H1 (cell line): Measurements from ENCODE around the gene MYOM3. TPM values are rescaled to one million over a fixed set of nuclear protein-coding genes. Genes with fewer than 3 reads are reported as not detected.
"Not testable (repeated sequence)": the region's sequence is repeated elsewhere in the genome, so short reads cannot be mapped to it uniquely, and the experiment has no call there.

ENCODE experiments used
- CTCF ChIA-PET: fragments of 300-600 bp; sonication (Branson Sonifier 250); formaldehyde crosslinking; loops from one replicate; lab custom pipeline; 2021; ENCODE audit not compliant: partially characterized antibody; lab: Charles Lee
- POLR2A ChIA-PET: fragments of 300-600 bp; sonication (Branson Sonifier 250); formaldehyde crosslinking; loops from one replicate; lab custom pipeline; 2021; ENCODE audit warnings: inconsistent platforms; ENCODE audit not compliant: partially characterized antibody; lab: Charles Lee
- DNase-seq, 2 experiments: peaks; one replicate each; pipeline versions ENCODE4 v3.0.0 to v3.0.0-alpha.2; 2010 to 2022; ENCODE audit warnings: low spot score in 2 of 2, low read depth in 1 of 2, mixed read lengths in 1 of 2
- FAIRE-seq: peaks from 2 replicates; lab custom pipeline; 2011; peaks lifted over from hg19 to GRCh38; lab: Jason Lieb, UNC
- H2AFZ ChIP-seq: 2 replicates; pipeline ENCODE4 v1.8.1; 2012; ENCODE audit warnings: low read length, inconsistent platforms
- H2AK5ac ChIP-seq: 2 replicates; pipeline ENCODE4 v1.6.1; 2013; ENCODE audit warnings: low read depth, low read length
- H2BK120ac ChIP-seq: replicated peaks from 2 replicates; pipeline ENCODE3; 2013; ENCODE audit warnings: low read depth, low read length, inconsistent platforms
- H2BK12ac ChIP-seq: 2 replicates; pipeline ENCODE4 v1.6.1; 2013; ENCODE audit warnings: low read depth, low read length
- H2BK15ac ChIP-seq: 2 replicates; pipeline ENCODE4 v1.6.1; 2013; ENCODE audit warnings: low read length
- H2BK20ac ChIP-seq: 2 replicates; pipeline ENCODE4 v1.6.1; 2013; ENCODE audit warnings: low read length
- H2BK5ac ChIP-seq: 2 replicates; pipeline ENCODE4 v1.6.1; 2013; ENCODE audit warnings: low read depth, low read length
- H3K14ac ChIP-seq: 2 replicates; pipeline ENCODE4 v1.6.1; 2013; ENCODE audit warnings: inconsistent platforms; ENCODE audit not compliant: insufficient read length
- H3K18ac ChIP-seq: 2 replicates; pipeline ENCODE4 v1.6.1; 2013; ENCODE audit warnings: low read length; ENCODE audit errors: extremely low read depth
- H3K23ac ChIP-seq: 2 replicates; pipeline ENCODE4 v1.6.1; 2013; ENCODE audit warnings: inconsistent platforms; ENCODE audit not compliant: insufficient read length
- H3K23me2 ChIP-seq: 2 replicates; pipeline ENCODE4 v1.6.1; 2013; ENCODE audit warnings: low read depth, low read length
- H3K27ac ChIP-seq: 2 replicates; pipeline ENCODE4 v1.6.1; 2011; ENCODE audit warnings: low read depth, low read length, inconsistent platforms
- H3K27me3 ChIP-seq, 4 experiments: replicated peaks in 1 of 4; 1 replicate in 1 of 4; 2 replicates in 3 of 4; pipeline versions ENCODE4 v1.6.1 to v1.8.1; 2011 to 2013; ENCODE audit warnings: low read length in 3 of 4, mild to moderate bottlenecking in 3 of 4, inconsistent platforms in 2 of 4, mixed read lengths in 2 of 4, moderate library complexity in 1 of 4; ENCODE audit not compliant: control insufficient read depth in 3 of 4, insufficient read depth in 3 of 4; ENCODE audit errors: extremely low read depth in 1 of 4
- H3K36me3 ChIP-seq, 4 experiments: 2 replicates each; pipeline versions ENCODE4 v1.6.1 to v1.8.1; 2011 to 2013; ENCODE audit warnings: mild to moderate bottlenecking in 4 of 4, low read length in 3 of 4, moderate library complexity in 2 of 4, control low read depth in 1 of 4, inconsistent platforms in 1 of 4; ENCODE audit not compliant: insufficient read depth in 4 of 4, control insufficient read depth in 2 of 4
- H3K4ac ChIP-seq: replicated peaks from 2 replicates; pipeline ENCODE3; 2013; ENCODE audit warnings: low read length, low read depth, mixed read lengths, inconsistent platforms; ENCODE audit not compliant: insufficient read length
- H3K4me1 ChIP-seq, 4 experiments: replicated peaks in 1 of 4; 1 replicate in 1 of 4; 2 replicates in 3 of 4; pipeline versions ENCODE4 v1.6.1 to v1.8.1; 2011 to 2013; ENCODE audit warnings: low read length in 3 of 4, inconsistent platforms in 2 of 4, mixed read lengths in 1 of 4; ENCODE audit not compliant: insufficient read depth in 4 of 4, control insufficient read depth in 3 of 4
- H3K4me2 ChIP-seq, 2 experiments: 2 replicates each; pipeline versions ENCODE4 v1.6.1 to v1.8.1; 2011 to 2013; ENCODE audit warnings: low read depth in 2 of 2, low read length in 2 of 2, control low read depth in 1 of 2, inconsistent platforms in 1 of 2, mild to moderate bottlenecking in 1 of 2; ENCODE audit not compliant: insufficient read depth in 1 of 2
- H3K4me3 ChIP-seq, 4 experiments: fragments of 200-600, 300-600 bp in 1 of 4; sonication (generic), shearing (Covaris generic), sonication (Bioruptor Twin) in 1 of 4; 2 replicates each; pipeline versions ENCODE4 v1.5.1 to v1.8.1; 2011 to 2016; ENCODE audit warnings: low read length in 4 of 4, low read depth in 3 of 4, control low read depth in 2 of 4, inconsistent platforms in 2 of 4, mild to moderate bottlenecking in 2 of 4, mixed read lengths in 1 of 4, moderate library complexity in 1 of 4; ENCODE audit not compliant: insufficient read depth in 2 of 4; ENCODE audit errors: extremely low read depth in 1 of 4
- H3K56ac ChIP-seq: replicated peaks from 2 replicates; pipeline ENCODE3; 2013; ENCODE audit warnings: low read depth, mild to moderate bottlenecking, mixed read lengths, low read length, inconsistent platforms; ENCODE audit not compliant: insufficient read length
- H3K79me1 ChIP-seq: 2 replicates; pipeline ENCODE4 v1.6.1; 2013; ENCODE audit warnings: low read depth, low read length, control low read depth
- H3K79me2 ChIP-seq, 2 experiments: 2 replicates each; pipeline versions ENCODE4 v1.6.1 to v1.8.1; 2012 to 2013; ENCODE audit warnings: low read length in 2 of 2, mild to moderate bottlenecking in 2 of 2, inconsistent platforms in 1 of 2; ENCODE audit not compliant: insufficient read depth in 2 of 2, control insufficient read depth in 1 of 2
- H3K9ac ChIP-seq, 4 experiments: replicated peaks in 1 of 4; 1 replicate in 1 of 4; 2 replicates in 3 of 4; pipeline versions ENCODE4 v1.6.1 to v1.8.1; 2011 to 2013; ENCODE audit warnings: low read depth in 3 of 4, low read length in 3 of 4, control low read depth in 2 of 4, mild to moderate bottlenecking in 2 of 4, moderate library complexity in 2 of 4, inconsistent platforms in 1 of 4; ENCODE audit errors: extremely low read depth in 1 of 4
- H3K9me3 ChIP-seq, 2 experiments: 2 replicates each; pipeline versions ENCODE4 v1.6.1 to v1.8.1; 2012 to 2013; ENCODE audit warnings: mild to moderate bottlenecking in 2 of 2, moderate library complexity in 2 of 2, control low read depth in 1 of 2, inconsistent platforms in 1 of 2, low read depth in 1 of 2, low read length in 1 of 2, mixed read lengths in 1 of 2; ENCODE audit not compliant: insufficient read depth in 2 of 2
- H4K20me1 ChIP-seq, 2 experiments: replicated peaks in 1 of 2; 2 replicates each; pipeline versions ENCODE3 to v1.8.1; 2011 to 2013; ENCODE audit warnings: inconsistent platforms in 2 of 2, low read length in 2 of 2, mild to moderate bottlenecking in 1 of 2; ENCODE audit not compliant: insufficient read depth in 2 of 2, control insufficient read depth in 1 of 2
- H4K5ac ChIP-seq: 2 replicates; pipeline ENCODE4 v1.6.1; 2013; ENCODE audit warnings: low read length, low read depth, mixed read lengths, inconsistent platforms; ENCODE audit not compliant: insufficient read length
- H4K8ac ChIP-seq: 2 replicates; pipeline ENCODE4 v1.8.0; 2013; ENCODE audit warnings: mild to moderate bottlenecking, moderate library complexity, low read length, inconsistent platforms; ENCODE audit not compliant: insufficient read depth; ENCODE audit errors: extremely low read depth
- H4K91ac ChIP-seq: replicated peaks from 2 replicates; pipeline ENCODE3; 2013; ENCODE audit warnings: low read length, mixed read lengths, inconsistent platforms; ENCODE audit not compliant: insufficient read length
- WGBS, 2 experiments: shearing (Covaris generic) in 1 of 2; methylation state at CpG; one replicate each; pipeline versions ENCODE4 v1.1.6 to v1.1.7; 2013 to 2015; ENCODE audit warnings: low lambda C conversion rate in 2 of 2, mixed read lengths in 2 of 2, inconsistent platforms in 1 of 2, low coverage in 1 of 2, missing lambda C conversion rate in 1 of 2; ENCODE audit not compliant: insufficient replicate concordance in 2 of 2, insufficient coverage in 1 of 2, insufficient read length in 1 of 2; ENCODE audit errors: extremely low coverage in 1 of 2, missing lambda C conversion rate in 1 of 2; 5-methylcytosine and 5-hydroxymethylcytosine counted together
- polyA plus RNA-seq, 7 experiments: library from polyadenylated mRNA; depleted of rRNA in 3 of 7; stranded (reverse) in 5 of 7; unstranded in 2 of 7; fragments of >200 nt in 5 of 7; fragments of 200-250 nt in 2 of 7; gene quantifications; 1 replicate in 5 of 7; 2 replicates in 1 of 7; 4 replicates in 1 of 7; pipeline versions ENCODE4 v1.2.1 to v1.2.3, GENCODE V29; 2011 to 2013; ENCODE audit warnings: missing spikeins in 2 of 7, mixed read lengths in 2 of 7
- total RNA-seq: library from RNA; stranded (reverse); fragmentation: NEBNext Ultra II Directional; extraction: Animal tissue kit (Norgen Biotek cat#: 25700); gene quantifications from 2 replicates; pipeline ENCODE4 v1.2.1, GENCODE V29; 2021

MYOM3 gene
- total and polyA plus RNA-seq, 2 of the 8 experiments (the other 6 are each of a cell fraction or from before 2014, with no cell fraction given) = 0.08 to 0.09 TPM

DNA sequence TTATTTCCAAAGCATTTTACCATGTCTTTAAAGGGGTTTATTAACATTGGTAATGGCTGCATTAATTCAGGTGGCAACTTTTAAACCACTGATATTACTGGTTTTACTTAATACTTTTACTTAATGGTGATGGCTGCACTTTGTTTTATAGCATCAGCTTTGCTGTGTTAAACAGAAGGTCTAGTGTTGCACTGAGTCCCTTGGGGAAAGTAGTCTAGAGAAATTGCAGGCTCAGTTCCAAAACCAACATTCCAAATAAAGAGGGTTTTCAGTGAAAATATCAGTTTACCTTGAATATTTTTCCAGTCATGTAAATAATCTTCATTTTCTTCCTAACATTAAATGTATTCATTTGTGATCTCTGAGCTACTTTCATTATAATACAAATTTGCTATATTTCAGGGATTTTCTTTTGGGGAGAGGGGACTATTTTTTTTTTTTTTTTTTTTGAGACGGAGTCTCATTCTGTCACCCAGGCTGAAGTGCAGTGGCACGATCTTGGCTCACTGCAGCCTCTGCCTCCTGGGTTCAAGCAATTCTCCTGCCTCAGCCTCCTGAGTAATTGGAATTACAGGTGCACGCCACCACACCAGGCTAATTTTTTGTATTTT, 103.3 kb downstream of the MYOM3 start:
- not testable (repeated sequence) for H2AFZ ChIP-seq, H3K4me2 ChIP-seq

More for the DNA sequence above, 103.3 kb downstream of the MYOM3 start:
- not testable (repeated sequence) for H3K4me3 ChIP-seq, H2BK20ac ChIP-seq, H3K56ac ChIP-seq, H3K23me2 ChIP-seq, H3K4me1 ChIP-seq, DNase-seq, H3K79me1 ChIP-seq, H3K36me3 ChIP-seq, H4K8ac ChIP-seq, H4K5ac ChIP-seq, H3K23ac ChIP-seq, H3K27ac ChIP-seq, H3K18ac ChIP-seq, H3K4ac ChIP-seq, H3K14ac ChIP-seq, H2AK5ac ChIP-seq, H3K79me2 ChIP-seq, H2BK15ac ChIP-seq, FAIRE-seq, H3K9ac ChIP-seq, H2BK12ac ChIP-seq, H3K9me3 ChIP-seq, H2BK120ac ChIP-seq, H4K91ac ChIP-seq, H4K20me1 ChIP-seq, H2BK5ac ChIP-seq, H3K27me3 ChIP-seq
- 77% methylated on average over 1 of the region's 3 CpGs; no CpG with 5 or more reads in 1 of the 2 experiments for WGBS, 2 experiments
- POLR2A ChIA-PET = interaction anchor here (1.5 to 1.8 kb wide), 2 partner anchors 28 to 30 kb away, joined by 4 read pairs; partner anchors contain the start of gene SRSF10
- CTCF ChIA-PET = interaction anchor here (0.8 to 5.4 kb wide), 3 partner anchors 19 to 198 kb away, joined by 3 to 24 read pairs (median 3); no protein-coding TSS in a partner anchor
